ENCODE measurements around the gene ATP5F1A. TPM values are rescaled to one million over a fixed set of nuclear protein-coding genes. Genes with fewer than 3 reads are reported as not detected.
A peak's percentile ranks its signal among the peaks of the same experiment; 100 is the strongest.

The ATP5F1A gene
- total and polyA plus RNA-seq, 4 donors = 175 to 389 (median 293) TPM

DNA sequence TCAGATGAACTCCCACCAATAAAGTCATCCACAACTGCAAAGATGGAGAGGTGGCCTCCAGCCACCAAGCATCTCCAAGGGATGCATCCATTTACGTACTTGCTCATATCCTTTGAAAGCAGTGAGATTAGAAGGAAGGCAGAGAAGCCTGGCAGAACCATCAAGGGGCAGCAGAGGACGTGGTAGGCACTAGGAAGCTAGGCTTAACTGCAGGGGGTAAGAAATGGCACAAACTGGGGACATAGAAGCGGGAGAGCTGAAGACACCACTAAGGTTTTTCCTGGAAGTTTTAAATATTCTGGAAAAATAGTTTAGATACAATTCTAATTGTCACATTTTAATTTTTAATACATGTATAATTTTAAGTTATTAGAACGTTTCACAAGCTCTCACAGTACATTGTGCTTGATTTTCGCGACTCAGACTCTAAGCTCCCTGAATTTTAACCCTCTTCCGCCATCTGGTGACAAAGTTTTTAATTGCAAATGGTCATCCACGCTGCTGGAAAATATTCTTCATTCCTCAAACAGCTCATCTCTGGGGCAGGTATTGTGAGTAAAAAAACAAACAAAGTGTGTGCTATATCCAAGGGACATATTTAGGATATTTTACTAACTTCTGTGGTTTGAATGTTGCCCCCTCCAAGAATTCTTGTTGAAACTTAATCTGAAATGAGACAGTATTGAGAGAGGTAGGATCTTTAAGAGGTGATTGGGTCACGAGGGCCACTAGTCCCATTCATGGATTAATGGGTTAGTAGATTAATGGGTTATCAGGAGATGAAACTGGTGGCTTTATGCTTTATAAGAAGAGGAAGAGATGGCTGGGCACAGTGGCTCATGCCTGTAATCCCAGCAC, 24.4 kb downstream of the ATP5F1A start:
- Histone ChIP-seq H3K27me3 (ENCODE audit: control insufficient read depth in 3 of 3, insufficient read depth in 3 of 3, low read length in 2 of 3) (no peaks in the 10 kb centered on the region), H3K4me1 (ENCODE audit: control insufficient read depth in 5 of 5, insufficient read depth in 5 of 5, low read length in 5 of 5) (peaks cover 0 to 5% (median 5%) of the 10 kb centered on the region in 5 donors), H3K9ac (ENCODE audit: insufficient read depth in 1 of 2, low read length in 2 of 2) (no peak overlapping the region), H3K4me3 (no peak overlapping the region), H3K27ac (ENCODE audit: low read depth in 1 of 2, low read length in 1 of 2) (no peak overlapping the region), H3K9me3 (ENCODE audit: control insufficient read depth in 4 of 4, insufficient read depth in 3 of 4, low read length in 3 of 4) (no peaks in the 10 kb centered on the region), H3K36me3 (ENCODE audit: control insufficient read depth in 4 of 4, insufficient read depth in 4 of 4, low read length in 4 of 4) (peaks cover 0 to 4% (median 0%) of the 10 kb centered on the region in 4 donors)
- TF ChIP-seq, protein P1, sequence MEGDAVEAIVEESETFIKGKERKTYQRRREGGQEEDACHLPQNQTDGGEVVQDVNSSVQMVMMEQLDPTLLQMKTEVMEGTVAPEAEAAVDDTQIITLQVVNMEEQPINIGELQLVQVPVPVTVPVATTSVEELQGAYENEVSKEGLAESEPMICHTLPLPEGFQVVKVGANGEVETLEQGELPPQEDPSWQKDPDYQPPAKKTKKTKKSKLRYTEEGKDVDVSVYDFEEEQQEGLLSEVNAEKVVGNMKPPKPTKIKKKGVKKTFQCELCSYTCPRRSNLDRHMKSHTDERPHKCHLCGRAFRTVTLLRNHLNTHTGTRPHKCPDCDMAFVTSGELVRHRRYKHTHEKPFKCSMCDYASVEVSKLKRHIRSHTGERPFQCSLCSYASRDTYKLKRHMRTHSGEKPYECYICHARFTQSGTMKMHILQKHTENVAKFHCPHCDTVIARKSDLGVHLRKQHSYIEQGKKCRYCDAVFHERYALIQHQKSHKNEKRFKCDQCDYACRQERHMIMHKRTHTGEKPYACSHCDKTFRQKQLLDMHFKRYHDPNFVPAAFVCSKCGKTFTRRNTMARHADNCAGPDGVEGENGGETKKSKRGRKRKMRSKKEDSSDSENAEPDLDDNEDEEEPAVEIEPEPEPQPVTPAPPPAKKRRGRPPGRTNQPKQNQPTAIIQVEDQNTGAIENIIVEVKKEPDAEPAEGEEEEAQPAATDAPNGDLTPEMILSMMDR (IDR thresholded peaks at IDR 0.05; ENCODE audit: control extremely low read depth, extremely low read depth) = peak; percentile 71
- ATAC-seq (ENCODE audit: insufficient read depth, low FRiP score) = no peak
- DNase-seq = peak; percentile 49 to 82 (median 79)
- whole genome bisulfite sequencing, 2 donors = 29 to 30% methylated on average over 9 of the region's 9 CpGs

DNA sequence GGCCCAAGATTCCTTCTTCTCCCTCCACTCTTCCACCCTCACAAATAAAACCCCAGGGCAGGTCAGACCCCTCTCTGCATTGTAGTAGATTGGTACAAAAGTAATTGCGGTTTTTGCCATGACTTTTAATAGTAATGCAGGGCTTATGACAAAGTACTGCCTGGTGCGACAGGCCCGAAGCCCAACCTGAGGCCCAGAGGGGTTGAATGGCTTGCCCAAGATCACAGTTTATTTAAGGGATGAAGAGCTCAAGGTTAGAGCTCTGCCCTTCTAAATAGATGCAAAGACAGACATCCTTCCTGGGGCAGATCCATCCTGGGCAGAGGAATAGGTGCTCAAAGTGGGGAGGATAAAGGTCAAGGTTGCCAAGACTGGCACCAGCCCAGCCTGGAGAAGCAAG, 25.1 kb downstream of the ATP5F1A start:
- Histone ChIP-seq H3K36me3 (ENCODE audit: control insufficient read depth in 4 of 4, insufficient read depth in 4 of 4, low read length in 4 of 4) (peaks cover 0 to 4% (median 0%) of the 10 kb centered on the region in 4 donors), H3K9me3 (ENCODE audit: control insufficient read depth in 4 of 4, insufficient read depth in 3 of 4, low read length in 3 of 4) (no peaks in the 10 kb centered on the region), H3K9ac (ENCODE audit: insufficient read depth in 1 of 2, low read length in 2 of 2) (no peak overlapping the region), H3K27ac (ENCODE audit: low read depth in 1 of 2, low read length in 1 of 2) (no peak overlapping the region), H3K4me1 (ENCODE audit: control insufficient read depth in 5 of 5, insufficient read depth in 5 of 5, low read length in 5 of 5) (peaks cover 0 to 5% (median 5%) of the 10 kb centered on the region in 5 donors), H3K4me3 (no peak overlapping the region), H3K27me3 (ENCODE audit: control insufficient read depth in 3 of 3, insufficient read depth in 3 of 3, low read length in 2 of 3) (no peaks in the 10 kb centered on the region)
- TF ChIP-seq, protein P1 (IDR thresholded peaks at IDR 0.05; ENCODE audit: control extremely low read depth, extremely low read depth) = no peak
- ATAC-seq (ENCODE audit: insufficient read depth, low FRiP score) = no peak
- DNase-seq = no peak
- 90 to 93% methylated on average over 3 of the region's 3 CpGs for WGBS, 2 donors

DNA sequence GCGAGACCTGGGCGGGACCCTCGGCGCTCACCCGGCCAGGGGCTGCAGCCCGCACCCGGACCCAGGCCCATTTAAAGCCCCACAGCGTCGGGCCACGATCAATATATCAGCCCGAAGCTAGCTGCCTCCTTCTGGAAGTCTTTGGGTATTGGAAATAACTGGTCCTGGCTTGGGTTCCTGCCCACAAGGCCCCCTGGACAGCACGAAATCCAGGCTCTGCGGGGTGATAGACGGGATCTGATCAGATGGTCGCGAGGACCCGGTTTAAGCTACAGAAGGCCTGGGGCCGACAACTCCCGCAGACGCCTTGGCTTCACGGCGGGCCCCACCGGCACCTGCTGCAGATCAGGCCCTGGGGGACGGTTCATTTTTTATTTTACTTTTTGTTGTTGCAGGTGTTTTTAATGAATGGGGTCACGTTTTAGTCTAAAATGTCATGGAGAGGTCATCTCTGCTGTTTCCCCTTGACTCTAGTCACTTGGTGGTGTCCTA, 25.7 kb downstream of the ATP5F1A start:
- WGBS, 2 donors = 27 to 30% methylated on average over 25 of the region's 25 CpGs
- no peak for ATAC-seq (ENCODE audit: insufficient read depth, low FRiP score)

More for the DNA sequence above, 25.7 kb downstream of the ATP5F1A start:
- H3K4me3 ChIP-seq = peak overlapping the region; percentile 66
- no peaks in the 10 kb centered on the region for H3K27me3 ChIP-seq (ENCODE audit: control insufficient read depth in 3 of 3, insufficient read depth in 3 of 3, low read length in 2 of 3)
- H3K36me3 ChIP-seq (ENCODE audit: control insufficient read depth in 4 of 4, insufficient read depth in 4 of 4, low read length in 4 of 4) = peaks cover 0 to 4% (median 0%) of the 10 kb centered on the region in 4 donors
- no peak overlapping the region for H3K9ac ChIP-seq (ENCODE audit: insufficient read depth in 1 of 2, low read length in 2 of 2)
- no peak for DNase-seq
- no peak overlapping the region for H3K27ac ChIP-seq (ENCODE audit: low read depth in 1 of 2, low read length in 1 of 2)
- TF ChIP-seq, protein P1 (IDR thresholded peaks at IDR 0.05; ENCODE audit: control extremely low read depth, extremely low read depth) = no peak
- H3K9me3 ChIP-seq (ENCODE audit: control insufficient read depth in 4 of 4, insufficient read depth in 3 of 4, low read length in 3 of 4) = no peaks in the 10 kb centered on the region
- H3K4me1 ChIP-seq (ENCODE audit: control insufficient read depth in 5 of 5, insufficient read depth in 5 of 5, low read length in 5 of 5) = peaks cover 0 to 5% (median 5%) of the 10 kb centered on the region in 5 donors
